Spleen (tissue), 7 donors: ENCODE measurements around the gene OR52A1.

Experiments
- POLR2A ChIP-seq, 3 donors: fragments of 450-650 bp; IDR thresholded peaks; one replicate each; pipeline ENCODE4 v1.5.1; 2017; ENCODE audit warnings: antibody characterized with exemption in 3 of 3, mild to moderate bottlenecking in 1 of 3
- TF ChIP-seq, protein P1 (sequence below), 11 experiments: fragments of 200-600 bp in 7 of 11; fragments of 450-650 bp in 4 of 11; sonication (generic) in 4 of 11; IDR thresholded peaks in 8 of 11; conservative IDR thresholded peaks in 3 of 11; 1 replicate in 7 of 11; 2 replicates in 4 of 11; pipeline versions ENCODE4 v1.4.0 to v1.8.0; 2016 to 2021; ENCODE audit warnings: antibody characterized with exemption in 11 of 11, inconsistent platforms in 4 of 11, mild to moderate bottlenecking in 1 of 11
- donor health status: DM: no; HTN: no; CAD: no; lungs with moderate emphysema.
- donor health status: DM: no; HTN: no; CAD: no.
- donor health status: DM: no; HTN: no; CAD: no.

DNA sequence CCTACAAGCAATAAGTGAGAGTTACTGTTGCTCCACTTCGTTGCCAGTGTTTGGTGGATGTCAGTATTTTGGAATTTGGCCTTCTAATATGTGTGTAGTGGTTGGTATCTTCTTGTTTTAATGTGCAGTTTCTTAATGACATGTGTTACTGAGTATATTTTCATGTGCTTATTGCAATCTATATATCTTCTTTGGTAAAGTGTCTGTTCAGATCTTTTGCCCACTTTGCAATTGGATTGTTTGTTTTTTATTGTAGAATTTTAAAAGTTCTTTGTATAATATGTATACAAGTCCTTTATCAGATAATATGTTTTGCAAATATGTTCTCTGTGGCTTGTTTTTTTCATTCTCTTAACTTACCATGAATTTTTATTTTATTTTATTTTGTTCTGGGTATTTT lies 38.2 kb upstream of the OR52A1 start:
- TF ChIP-seq, protein P1, sequence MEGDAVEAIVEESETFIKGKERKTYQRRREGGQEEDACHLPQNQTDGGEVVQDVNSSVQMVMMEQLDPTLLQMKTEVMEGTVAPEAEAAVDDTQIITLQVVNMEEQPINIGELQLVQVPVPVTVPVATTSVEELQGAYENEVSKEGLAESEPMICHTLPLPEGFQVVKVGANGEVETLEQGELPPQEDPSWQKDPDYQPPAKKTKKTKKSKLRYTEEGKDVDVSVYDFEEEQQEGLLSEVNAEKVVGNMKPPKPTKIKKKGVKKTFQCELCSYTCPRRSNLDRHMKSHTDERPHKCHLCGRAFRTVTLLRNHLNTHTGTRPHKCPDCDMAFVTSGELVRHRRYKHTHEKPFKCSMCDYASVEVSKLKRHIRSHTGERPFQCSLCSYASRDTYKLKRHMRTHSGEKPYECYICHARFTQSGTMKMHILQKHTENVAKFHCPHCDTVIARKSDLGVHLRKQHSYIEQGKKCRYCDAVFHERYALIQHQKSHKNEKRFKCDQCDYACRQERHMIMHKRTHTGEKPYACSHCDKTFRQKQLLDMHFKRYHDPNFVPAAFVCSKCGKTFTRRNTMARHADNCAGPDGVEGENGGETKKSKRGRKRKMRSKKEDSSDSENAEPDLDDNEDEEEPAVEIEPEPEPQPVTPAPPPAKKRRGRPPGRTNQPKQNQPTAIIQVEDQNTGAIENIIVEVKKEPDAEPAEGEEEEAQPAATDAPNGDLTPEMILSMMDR (IDR thresholded peaks at IDR 0.05 in 8 of 11, conservative IDR thresholded peaks at IDR 0.05 in 3 of 11): no peak
- TF ChIP-seq POLR2A (IDR thresholded peaks at IDR 0.05): no peak
